Right atrium auricular region (tissue), 2 donors: Measurements from ENCODE around the gene PAPSS1. TPM values are rescaled to one million over a fixed set of nuclear protein-coding genes. Genes with fewer than 3 reads are reported as not detected.
"Not testable (repeated sequence)": the region's sequence is repeated elsewhere in the genome, so short reads cannot be mapped to it uniquely, and the experiment has no call there.

Experiments
- DNase-seq: peaks from one replicate; pipeline ENCODE4 v3.0.0-alpha.2; 2019; ENCODE audit warnings: low spot score
- H3K27ac ChIP-seq, 2 donors: fragments of 200-600 bp; sonication (generic); 1 replicate in 1 of 2; 2 replicates in 1 of 2; pipeline ENCODE4 v1.5.1; 2016 to 2019
- H3K27me3 ChIP-seq, 2 donors: fragments of 200-600 bp; sonication (generic); one replicate each; pipeline versions ENCODE4 v1.5.1 to v1.6.0; 2017 to 2019
- H3K36me3 ChIP-seq: fragments of 200-600 bp; sonication (generic); one replicate; pipeline ENCODE4 v1.5.1; 2016
- H3K4me1 ChIP-seq, 2 donors: fragments of 200-600 bp; sonication (generic); one replicate each; pipeline versions ENCODE4 v1.5.1 to v1.6.0; 2017 to 2019
- H3K4me3 ChIP-seq, 2 donors: fragments of 200-600 bp; sonication (generic); 1 replicate in 1 of 2; 2 replicates in 1 of 2; pipeline ENCODE4 v1.5.1; 2017 to 2019; ENCODE audit warnings: mild to moderate bottlenecking in 1 of 2, moderate library complexity in 1 of 2
- H3K9me3 ChIP-seq, 2 donors: fragments of 200-600 bp; sonication (generic); one replicate each; pipeline ENCODE4 v1.5.1; 2019
- total RNA-seq, 2 donors: library from RNA; depleted of rRNA; stranded (reverse); fragments of >200 nt; gene quantifications; one replicate each; pipeline ENCODE4 v1.1.0, GENCODE V29; 2016
- TF ChIP-seq, protein P1 (sequence below), 2 donors: fragments of 200-600 bp; sonication (generic); IDR thresholded peaks; one replicate each; pipeline ENCODE4 v1.5.1; 2019; ENCODE audit warnings: antibody characterized with exemption in 2 of 2

Gene PAPSS1
- total RNA-seq, 2 donors from 2014 or later, result 10.5 to 14.3 TPM

DNA sequence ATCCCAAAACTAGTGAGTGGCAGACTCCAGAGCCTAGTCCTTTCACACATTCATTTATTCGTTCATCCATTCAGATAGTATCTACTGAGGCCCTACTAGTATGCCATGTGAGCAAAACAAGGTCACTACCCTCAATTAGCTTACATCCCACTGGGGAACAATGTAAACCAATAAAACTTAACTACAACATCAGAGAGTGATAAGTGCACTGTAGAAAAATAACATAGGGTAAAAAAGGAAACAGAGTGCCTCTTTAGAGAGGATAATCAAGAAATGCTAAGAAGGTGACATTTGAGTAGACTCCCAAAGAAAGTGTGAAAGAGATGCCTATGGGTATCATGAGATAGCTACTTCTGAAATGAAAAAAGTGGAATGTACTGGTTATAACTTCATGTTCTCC lies 18.5 kb downstream of the PAPSS1 start:
- no peak for DNase-seq
- H3K9me3 ChIP-seq, result peaks cover 6 to 37% of the 10 kb centered on the region in 2 donors
- H3K4me3 ChIP-seq, result no peak overlapping the region
- no peaks in the 10 kb centered on the region for H3K27me3 ChIP-seq
- TF ChIP-seq, protein P1, sequence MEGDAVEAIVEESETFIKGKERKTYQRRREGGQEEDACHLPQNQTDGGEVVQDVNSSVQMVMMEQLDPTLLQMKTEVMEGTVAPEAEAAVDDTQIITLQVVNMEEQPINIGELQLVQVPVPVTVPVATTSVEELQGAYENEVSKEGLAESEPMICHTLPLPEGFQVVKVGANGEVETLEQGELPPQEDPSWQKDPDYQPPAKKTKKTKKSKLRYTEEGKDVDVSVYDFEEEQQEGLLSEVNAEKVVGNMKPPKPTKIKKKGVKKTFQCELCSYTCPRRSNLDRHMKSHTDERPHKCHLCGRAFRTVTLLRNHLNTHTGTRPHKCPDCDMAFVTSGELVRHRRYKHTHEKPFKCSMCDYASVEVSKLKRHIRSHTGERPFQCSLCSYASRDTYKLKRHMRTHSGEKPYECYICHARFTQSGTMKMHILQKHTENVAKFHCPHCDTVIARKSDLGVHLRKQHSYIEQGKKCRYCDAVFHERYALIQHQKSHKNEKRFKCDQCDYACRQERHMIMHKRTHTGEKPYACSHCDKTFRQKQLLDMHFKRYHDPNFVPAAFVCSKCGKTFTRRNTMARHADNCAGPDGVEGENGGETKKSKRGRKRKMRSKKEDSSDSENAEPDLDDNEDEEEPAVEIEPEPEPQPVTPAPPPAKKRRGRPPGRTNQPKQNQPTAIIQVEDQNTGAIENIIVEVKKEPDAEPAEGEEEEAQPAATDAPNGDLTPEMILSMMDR (IDR thresholded peaks at IDR 0.05), result no peak
- no peak overlapping the region for H3K27ac ChIP-seq
- no peaks in the 10 kb centered on the region for H3K36me3 ChIP-seq
- no peaks in the 10 kb centered on the region for H3K4me1 ChIP-seq

DNA sequence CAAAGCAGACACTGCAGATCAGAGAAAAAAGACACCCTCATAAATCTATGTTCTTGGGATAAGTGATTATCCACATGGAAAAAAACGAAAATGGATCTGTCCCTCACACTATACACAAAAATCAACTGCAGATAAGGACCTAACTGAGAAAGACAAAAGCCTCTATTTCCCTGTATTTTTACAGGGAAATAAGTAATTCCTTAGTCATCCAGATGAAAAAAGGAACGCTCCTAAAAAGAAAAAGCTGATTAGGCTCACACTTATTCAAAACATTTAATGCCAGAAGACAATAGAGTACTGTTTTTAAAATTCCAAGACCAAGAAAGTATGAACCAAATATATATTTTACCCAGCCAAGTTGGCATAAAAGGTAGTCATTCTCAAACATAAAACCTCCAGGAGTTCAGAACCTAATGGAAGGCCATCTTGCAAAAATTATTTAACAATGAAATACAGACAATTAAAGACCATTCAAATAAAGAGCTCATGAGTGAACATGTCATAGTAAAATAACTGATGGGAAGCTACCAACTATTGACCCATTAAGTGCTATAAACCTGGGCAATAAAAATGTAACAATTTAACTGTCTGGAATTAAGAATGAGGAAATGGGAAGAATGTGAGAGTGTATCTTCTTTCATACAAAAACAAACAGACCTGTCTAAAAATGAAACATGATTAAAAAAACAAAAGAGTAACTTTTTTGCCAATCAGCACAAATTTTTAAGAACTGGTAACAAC lies 20.4 kb downstream of the PAPSS1 start:
- Histone ChIP-seq H3K27ac (no peak overlapping the region), H3K27me3 (no peaks in the 10 kb centered on the region), H3K9me3 (peaks cover 0 to 18% of the 10 kb centered on the region in 2 donors), H3K4me3 (no peak overlapping the region), H3K4me1 (no peaks in the 10 kb centered on the region), H3K36me3 (no peaks in the 10 kb centered on the region)
- TF ChIP-seq, protein P1 (IDR thresholded peaks at IDR 0.05), result no peak
- DNase-seq, result no peak

DNA sequence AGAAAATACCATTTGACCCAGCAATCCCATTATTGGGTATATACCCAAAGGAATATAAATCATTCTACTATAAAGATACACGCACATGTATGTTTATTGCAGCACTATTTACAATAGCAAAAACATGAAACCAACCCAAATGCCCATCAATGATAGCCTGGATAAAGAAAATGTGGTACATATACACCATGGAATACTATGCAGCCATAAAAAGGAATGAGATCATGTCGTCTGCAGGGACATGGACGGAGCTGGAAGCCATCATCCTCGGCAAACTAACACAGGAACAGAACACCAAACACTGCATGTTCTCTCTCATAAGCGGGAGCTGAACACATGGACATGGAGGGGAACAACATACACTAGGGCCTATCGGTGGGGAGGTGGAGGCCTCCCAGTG lies 23.8 kb downstream of the PAPSS1 start:
- not testable (repeated sequence) for H3K9me3 ChIP-seq, H3K4me3 ChIP-seq, H3K27ac ChIP-seq, DNase-seq, H3K36me3 ChIP-seq, H3K4me1 ChIP-seq, H3K27me3 ChIP-seq

DNA sequence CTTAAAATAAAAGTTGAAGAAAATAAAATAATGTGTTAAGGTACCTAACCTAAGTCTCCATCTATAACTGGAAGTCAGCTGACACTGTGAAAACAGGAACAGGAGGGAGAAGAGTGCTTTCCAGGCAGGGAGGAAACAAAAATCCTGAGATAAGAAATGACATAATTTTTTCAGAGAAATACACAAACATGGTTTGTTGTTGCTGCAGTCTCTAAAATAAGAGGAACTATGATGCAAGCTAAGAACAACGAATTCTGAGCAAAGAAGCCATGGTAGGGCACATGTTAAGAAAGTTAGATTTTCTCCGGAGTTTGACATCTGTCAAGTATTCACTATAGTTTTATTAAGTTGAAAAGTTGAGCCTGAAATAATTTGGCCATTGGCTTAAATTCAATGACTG lies 26.9 kb downstream of the PAPSS1 start:
- DNase-seq, result no peak
- Histone ChIP-seq H3K9me3 (no peaks in the 10 kb centered on the region), H3K4me3 (no peak overlapping the region), H3K27me3 (no peaks in the 10 kb centered on the region), H3K4me1 (no peaks in the 10 kb centered on the region), H3K27ac (no peak overlapping the region), H3K36me3 (peaks cover 4% of the 10 kb centered on the region)
- TF ChIP-seq, protein P1 (IDR thresholded peaks at IDR 0.05), result no peak

DNA sequence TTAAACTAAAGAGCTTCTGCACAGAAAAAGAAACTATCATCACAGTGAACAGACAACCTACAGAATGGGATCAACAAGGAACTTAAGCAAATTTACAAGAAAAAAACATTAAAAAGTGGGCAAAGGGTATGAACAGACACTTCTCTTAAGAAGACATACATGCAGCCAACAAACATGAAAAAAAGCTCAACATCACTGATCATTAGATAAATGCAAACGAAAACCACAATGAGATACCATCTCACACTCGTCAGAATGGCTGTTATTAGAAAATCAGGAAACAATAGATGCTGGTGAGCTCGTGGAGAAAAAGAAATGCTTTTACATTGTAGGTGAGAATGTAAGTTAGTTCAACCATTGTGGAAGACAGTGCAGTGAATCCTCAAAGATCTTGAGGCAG lies 27.8 kb downstream of the PAPSS1 start:
- Histone ChIP-seq H3K27ac (no peak overlapping the region), H3K27me3 (no peaks in the 10 kb centered on the region), H3K4me1 (no peaks in the 10 kb centered on the region), H3K4me3 (no peak overlapping the region), H3K9me3 (no peaks in the 10 kb centered on the region), H3K36me3 (peaks cover 4% of the 10 kb centered on the region)
- TF ChIP-seq, protein P1 (IDR thresholded peaks at IDR 0.05), result no peak
- no peak for DNase-seq

DNA sequence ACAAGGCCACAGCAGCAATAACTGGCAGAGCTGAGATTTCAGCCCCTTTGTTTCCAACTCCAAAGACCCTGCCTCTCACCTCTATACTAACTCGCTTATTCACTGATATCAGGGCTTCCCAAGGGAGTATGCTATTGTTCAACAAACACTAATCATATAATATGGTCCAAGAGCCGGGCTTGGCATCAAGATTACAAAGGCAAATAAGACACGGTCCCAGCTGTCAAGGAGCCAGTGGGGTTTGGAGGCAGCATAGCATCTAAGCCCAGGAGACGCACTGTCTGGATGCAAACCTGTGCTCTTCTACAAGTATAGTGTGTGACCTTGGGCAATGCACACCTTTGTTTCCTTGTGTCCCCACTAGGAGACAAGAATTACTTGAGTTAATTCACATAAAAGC lies 28.7 kb downstream of the PAPSS1 start:
- Histone ChIP-seq H3K27ac (no peak overlapping the region), H3K27me3 (no peaks in the 10 kb centered on the region), H3K9me3 (no peaks in the 10 kb centered on the region), H3K4me3 (no peak overlapping the region), H3K36me3 (peaks cover 4% of the 10 kb centered on the region), H3K4me1 (no peaks in the 10 kb centered on the region)
- no peak for DNase-seq
- TF ChIP-seq, protein P1 (IDR thresholded peaks at IDR 0.05), result no peak
